Measurements from ENCODE around the gene APOBEC3A. TPM values are rescaled to one million over a fixed set of nuclear protein-coding genes. Genes with fewer than 3 reads are reported as not detected.
"Not testable (repeated sequence)": the region's sequence is repeated elsewhere in the genome, so short reads cannot be mapped to it uniquely, and the experiment has no call there.

APOBEC3A gene
- total and polyA plus RNA-seq, 3 experiments from 2014 or later: not detected

DNA sequence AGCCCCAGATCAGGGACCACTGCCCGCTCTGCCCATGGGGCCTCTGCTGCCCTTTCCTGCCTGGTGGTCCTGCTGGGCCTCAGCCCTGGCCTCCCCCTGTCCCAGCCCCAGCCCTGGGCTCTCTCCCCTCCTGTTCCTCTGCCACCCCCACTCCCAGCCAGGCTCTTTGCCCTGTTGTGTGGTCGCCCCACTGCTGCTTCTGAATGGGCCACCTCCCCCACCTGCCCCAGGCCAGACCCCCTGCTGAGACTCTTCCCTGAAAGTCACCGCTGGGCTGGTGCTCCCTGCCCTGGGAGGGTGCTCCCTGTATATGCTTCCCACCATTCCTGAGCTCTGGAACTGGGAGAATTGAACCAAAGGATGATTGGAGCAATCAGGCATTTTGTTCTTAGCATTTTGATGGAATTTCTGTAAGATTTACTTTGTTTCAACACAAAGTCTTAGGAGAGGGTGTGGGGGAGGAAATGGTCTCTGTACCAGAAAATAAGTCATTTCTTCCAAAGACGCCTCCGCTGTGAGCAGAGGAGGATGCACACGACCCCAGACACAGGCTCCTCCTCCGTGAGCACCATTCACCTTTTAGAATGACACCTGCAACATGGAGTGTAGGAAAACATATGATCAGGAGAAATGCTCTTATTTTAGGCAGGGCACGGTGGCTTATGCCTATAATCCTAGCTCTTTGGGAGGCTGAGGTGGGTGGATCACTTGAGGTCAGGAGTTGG is 29.9 kb downstream of the APOBEC3A start:
- no peak overlapping the region for H3K4me3 Mint-ChIP-seq
- no peak overlapping the region for H3K27ac ChIP-seq (ENCODE audit: low read depth, low read length)
- no peaks in the 10 kb centered on the region for H3K36me3 Mint-ChIP-seq
- POLR2A ChIA-PET: no interaction called here
- DNase-seq: no peak
- CTCF ChIA-PET: interaction anchor here (1.1 kb wide), 1 partner anchor 148 kb away, joined by 3 read pairs; no protein-coding TSS in a partner anchor
- peaks cover 26% of the 10 kb centered on the region for H3K4me1 ChIP-seq (ENCODE audit: insufficient read depth, low read length)
- H3K4me3 ChIP-seq (ENCODE audit: low read length): no peak overlapping the region
- H3K36me3 ChIP-seq (ENCODE audit: insufficient read depth, low read length): no peaks in the 10 kb centered on the region
- H3K9me3 Mint-ChIP-seq: peaks cover 0 to 6% (median 3%) of the 10 kb centered on the region in 5 donors
- H3K4me1 Mint-ChIP-seq: peaks cover 49 to 65% (median 52%) of the 10 kb centered on the region in 3 donors
- H3K27me3 Mint-ChIP-seq: peaks cover 0 to 1% of the 10 kb centered on the region in 2 donors
- no peaks in the 10 kb centered on the region for H3K27me3 ChIP-seq (ENCODE audit: insufficient read depth, low read length, poor library complexity, severe bottlenecking)
- no peaks in the 10 kb centered on the region for H3K9me3 ChIP-seq (ENCODE audit: low read length)
- peak overlapping the region in 1 of 8 donors; percentile 51 for H3K27ac Mint-ChIP-seq

DNA sequence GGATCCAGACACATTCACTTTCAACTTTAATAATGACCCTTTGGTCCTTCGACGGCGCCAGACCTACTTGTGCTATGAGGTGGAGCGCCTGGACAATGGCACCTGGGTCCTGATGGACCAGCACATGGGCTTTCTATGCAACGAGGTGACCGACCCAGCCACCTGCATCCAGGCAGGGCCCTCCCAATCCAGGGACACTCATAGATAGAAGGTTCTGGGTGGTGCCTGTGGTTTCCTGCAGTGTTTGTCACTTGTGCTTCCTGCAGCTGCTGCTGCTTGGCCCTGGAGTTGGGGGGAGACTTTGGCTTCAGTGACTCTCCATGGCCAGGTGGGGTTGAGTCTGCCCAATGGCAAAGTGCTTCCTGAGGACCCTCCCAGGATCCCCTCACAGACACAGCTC is 32.1 kb downstream of the APOBEC3A start:
- CTCF ChIA-PET: interaction anchor here (1.6 kb wide), 1 partner anchor 16 kb away, joined by 4 read pairs; no protein-coding TSS in a partner anchor
- no peaks in the 10 kb centered on the region for H3K36me3 ChIP-seq (ENCODE audit: insufficient read depth, low read length)
- H3K4me1 Mint-ChIP-seq: peaks cover 39 to 56% (median 42%) of the 10 kb centered on the region in 3 donors

DNA sequence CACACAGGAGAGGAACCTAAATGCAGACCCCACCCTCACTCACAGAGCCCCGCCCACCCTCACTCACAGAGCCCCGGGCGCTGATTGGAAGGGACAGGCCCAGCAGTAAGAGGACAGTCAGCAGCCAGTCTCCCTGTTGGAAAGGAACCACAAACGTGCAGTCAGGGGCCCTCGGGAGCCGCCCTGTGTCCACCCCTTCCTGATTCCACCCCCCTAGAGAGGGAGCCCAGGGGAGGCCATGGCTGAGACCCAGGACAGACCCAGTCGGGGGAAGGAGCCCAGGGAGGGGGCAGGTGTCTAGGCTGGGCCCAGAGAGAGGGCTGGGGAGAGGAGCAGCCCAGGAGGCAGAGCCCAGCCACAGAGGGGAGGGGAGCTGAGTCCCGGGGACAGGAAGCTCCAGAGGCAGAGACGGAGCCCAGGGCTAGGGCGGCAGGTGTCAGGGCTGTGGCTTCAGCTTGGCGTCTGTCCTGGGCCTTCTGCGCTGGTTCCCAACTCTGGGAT is 35.5 kb downstream of the APOBEC3A start:
- H3K27me3 ChIP-seq (ENCODE audit: insufficient read depth, low read length, poor library complexity, severe bottlenecking); H3K4me3 Mint-ChIP-seq; H3K9me3 Mint-ChIP-seq; H3K36me3 ChIP-seq (ENCODE audit: insufficient read depth, low read length); DNase-seq; CTCF ChIA-PET; H3K27ac ChIP-seq (ENCODE audit: low read depth, low read length); POLR2A ChIA-PET; H3K36me3 Mint-ChIP-seq; H3K9me3 ChIP-seq (ENCODE audit: low read length); H3K4me3 ChIP-seq (ENCODE audit: low read length); H3K27ac Mint-ChIP-seq: not testable (repeated sequence)
- H3K4me1 ChIP-seq (ENCODE audit: insufficient read depth, low read length): peaks cover 12% of the 10 kb centered on the region
- Mint-ChIP-seq H3K27me3 (peaks cover 2 to 24% of the 10 kb centered on the region in 2 donors), H3K4me1 (peaks cover 18 to 27% (median 21%) of the 10 kb centered on the region in 3 donors)

More for the DNA sequence above, 32.1 kb downstream of the APOBEC3A start:
- Mint-ChIP-seq H3K27ac (peak overlapping the region in 6 of 8 donors; percentile 19 to 83 (median 40)), H3K36me3 (no peaks in the 10 kb centered on the region), H3K9me3 (peaks cover 0 to 6% (median 0%) of the 10 kb centered on the region in 5 donors), H3K4me3 (peak overlapping the region in 4 of 7 donors; percentile 25 to 76 (median 48)), H3K27me3 (peaks cover 1 to 10% of the 10 kb centered on the region in 2 donors)
- peaks cover 21% of the 10 kb centered on the region for H3K4me1 ChIP-seq (ENCODE audit: insufficient read depth, low read length)
- H3K27me3 ChIP-seq (ENCODE audit: insufficient read depth, low read length, poor library complexity, severe bottlenecking): no peaks in the 10 kb centered on the region
- POLR2A ChIA-PET: no interaction called here
- H3K27ac ChIP-seq (ENCODE audit: low read depth, low read length): no peak overlapping the region
- no peaks in the 10 kb centered on the region for H3K9me3 ChIP-seq (ENCODE audit: low read length)
- no peak for DNase-seq
- no peak overlapping the region for H3K4me3 ChIP-seq (ENCODE audit: low read length)

DNA sequence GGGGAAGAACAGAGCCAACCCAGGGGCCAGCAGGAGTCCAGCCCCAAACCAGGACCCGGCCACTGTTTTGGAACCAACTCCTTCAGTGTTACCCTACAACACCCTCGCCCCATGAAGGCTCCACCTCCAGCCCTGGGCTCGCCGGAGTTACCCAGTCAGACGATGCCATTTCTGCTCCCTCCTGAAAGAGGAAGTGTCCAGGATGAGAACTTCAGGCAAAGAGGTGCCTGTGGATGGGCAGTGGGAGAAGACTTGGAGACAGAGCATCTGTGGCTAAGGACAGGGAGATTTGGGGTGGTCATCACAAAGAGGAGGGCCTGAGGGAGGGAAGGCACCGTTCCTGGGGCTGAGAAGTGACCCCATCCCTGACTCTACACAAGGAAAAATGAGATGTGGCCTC is 38.7 kb downstream of the APOBEC3A start:
- ChIA-PET CTCF (no interaction called here), POLR2A (no interaction called here)
- no peaks in the 10 kb centered on the region for H3K9me3 ChIP-seq (ENCODE audit: low read length)
- H3K27ac ChIP-seq (ENCODE audit: low read depth, low read length): no peak overlapping the region
- no peaks in the 10 kb centered on the region for H3K36me3 ChIP-seq (ENCODE audit: insufficient read depth, low read length)
- H3K4me3 Mint-ChIP-seq: no peak overlapping the region
- DNase-seq: no peak
- no peaks in the 10 kb centered on the region for H3K27me3 ChIP-seq (ENCODE audit: insufficient read depth, low read length, poor library complexity, severe bottlenecking)
- peaks cover 0 to 7% (median 3%) of the 10 kb centered on the region in 5 donors for H3K9me3 Mint-ChIP-seq
- H3K36me3 Mint-ChIP-seq: no peaks in the 10 kb centered on the region
- no peak overlapping the region for H3K4me3 ChIP-seq (ENCODE audit: low read length)
- peak overlapping the region in 1 of 8 donors; percentile 38 for H3K27ac Mint-ChIP-seq
- no peaks in the 10 kb centered on the region for H3K4me1 ChIP-seq (ENCODE audit: insufficient read depth, low read length)
- H3K27me3 Mint-ChIP-seq: peaks cover 8 to 30% of the 10 kb centered on the region in 2 donors
- H3K4me1 Mint-ChIP-seq: peaks cover 2 to 4% (median 4%) of the 10 kb centered on the region in 3 donors

DNA sequence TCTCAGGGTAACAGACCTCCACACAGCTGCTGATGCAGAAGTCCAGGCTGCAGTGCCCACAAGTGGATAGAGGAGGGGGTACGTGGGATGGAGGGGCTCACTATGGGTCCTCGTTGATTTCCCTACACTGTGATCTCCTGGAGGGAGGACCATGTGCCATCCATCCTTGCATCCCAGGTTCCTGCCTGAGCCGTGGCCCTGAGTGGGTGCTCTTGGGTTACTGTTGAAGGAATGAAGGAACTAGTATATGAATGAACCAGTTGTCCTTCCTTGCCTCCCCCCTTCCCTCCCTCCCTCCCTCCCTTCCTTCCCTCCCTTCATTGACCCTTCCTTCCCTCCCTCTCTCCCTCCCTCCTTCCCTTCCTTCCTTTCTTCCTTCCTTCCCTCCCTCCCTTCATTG is 40.1 kb downstream of the APOBEC3A start:
- peaks cover 2 to 7% (median 4%) of the 10 kb centered on the region in 3 donors for H3K4me1 Mint-ChIP-seq
- peaks cover 9 to 30% of the 10 kb centered on the region in 2 donors for H3K27me3 Mint-ChIP-seq
- DNase-seq: no peak

DNA sequence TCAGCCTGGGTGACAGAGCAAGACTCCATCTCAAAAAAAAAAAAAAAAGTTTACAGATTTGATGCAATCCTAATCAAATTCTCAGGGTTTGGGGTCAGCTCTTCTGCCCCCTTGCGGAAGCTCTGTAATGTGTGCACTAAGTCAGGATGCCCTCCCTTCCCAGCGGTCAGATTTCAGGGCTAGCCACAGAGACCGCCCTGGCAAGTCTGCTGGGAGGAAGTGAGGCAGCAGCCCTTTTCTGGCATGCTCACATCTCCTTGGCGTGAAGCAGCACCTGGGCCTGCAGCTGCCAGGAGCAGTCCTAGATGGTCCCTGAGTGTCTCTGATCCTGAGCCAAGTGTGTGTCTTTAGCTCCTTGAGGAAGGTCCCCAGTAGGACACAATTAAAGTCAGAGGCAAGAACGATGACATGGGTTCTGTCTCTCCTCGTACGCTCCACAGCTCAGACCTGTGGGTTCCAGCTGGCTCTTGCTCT is 45.8 kb downstream of the APOBEC3A start:
- Histone ChIP-seq H3K27ac (ENCODE audit: low read depth, low read length) (no peak overlapping the region), H3K4me1 (ENCODE audit: insufficient read depth, low read length) (peaks cover 15% of the 10 kb centered on the region), H3K4me3 (ENCODE audit: low read length) (no peak overlapping the region), H3K9me3 (ENCODE audit: low read length) (no peaks in the 10 kb centered on the region), H3K27me3 (ENCODE audit: insufficient read depth, low read length, poor library complexity, severe bottlenecking) (no peaks in the 10 kb centered on the region), H3K36me3 (ENCODE audit: insufficient read depth, low read length) (no peaks in the 10 kb centered on the region)
- Mint-ChIP-seq H3K27ac (peak overlapping the region in 7 of 8 donors; percentile 19 to 78 (median 66)), H3K27me3 (peaks cover 4% of the 10 kb centered on the region in 2 donors), H3K9me3 (peaks cover 0 to 4% (median 0%) of the 10 kb centered on the region in 5 donors), H3K36me3 (no peaks in the 10 kb centered on the region), H3K4me1 (peaks cover 10 to 15% (median 15%) of the 10 kb centered on the region in 3 donors), H3K4me3 (peak overlapping the region in 1 of 7 donors; percentile 6)
- POLR2A ChIA-PET: interaction anchor here (0.7 to 1.2 kb wide), 5 partner anchors 11 to 270 kb away, joined by 3 to 6 read pairs (median 3); partner anchors contain the start of gene APOBEC3C
- CTCF ChIA-PET: interaction anchor here (0.6 to 6.7 kb wide), 37 partner anchors 9 to 756 kb away, joined by 3 to 114 read pairs (median 4); partner anchors contain the start of genes APOBEC3B, APOBEC3C, CBX6 and RPL3
- peak; percentile 61 to 85 (median 68) for DNase-seq

More for the DNA sequence above, 40.1 kb downstream of the APOBEC3A start:
- H3K27me3 ChIP-seq (ENCODE audit: insufficient read depth, low read length, poor library complexity, severe bottlenecking): no peaks in the 10 kb centered on the region
- POLR2A ChIA-PET: no interaction called here
- Mint-ChIP-seq H3K36me3 (no peaks in the 10 kb centered on the region), H3K27ac (no peak overlapping the region), H3K4me3 (no peak overlapping the region), H3K9me3 (peaks cover 0 to 7% (median 3%) of the 10 kb centered on the region in 5 donors)
- CTCF ChIA-PET: no interaction called here
- no peaks in the 10 kb centered on the region for H3K36me3 ChIP-seq (ENCODE audit: insufficient read depth, low read length)
- H3K27ac ChIP-seq (ENCODE audit: low read depth, low read length): no peak overlapping the region
- H3K4me3 ChIP-seq (ENCODE audit: low read length): no peak overlapping the region
- no peaks in the 10 kb centered on the region for H3K9me3 ChIP-seq (ENCODE audit: low read length)
- H3K4me1 ChIP-seq (ENCODE audit: insufficient read depth, low read length): peaks cover 3% of the 10 kb centered on the region

DNA sequence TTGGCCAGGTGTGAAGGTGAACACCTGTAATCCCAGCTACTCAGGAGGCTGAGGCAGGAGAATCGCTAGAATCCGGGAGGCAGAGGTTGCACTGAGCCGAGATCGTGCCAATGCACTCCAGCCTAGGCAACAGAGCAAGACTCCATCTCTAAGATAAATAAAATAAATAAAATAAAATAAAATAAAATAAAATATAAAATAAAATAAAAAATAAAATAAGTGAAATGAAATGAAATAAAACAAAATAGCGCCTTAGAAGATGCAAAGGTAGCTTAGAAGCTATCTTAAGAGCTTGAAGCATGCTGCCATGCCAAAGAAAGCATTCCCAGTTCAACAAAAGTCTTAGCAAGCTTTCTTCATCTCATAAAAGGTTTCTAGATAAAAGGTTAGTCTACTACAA is 49.8 kb downstream of the APOBEC3A start:
- ChIA-PET CTCF (interaction anchor here (0.7 to 4.1 kb wide), 9 partner anchors 9 to 309 kb away, joined by 3 to 18 read pairs (median 3); partner anchors contain the start of gene CBX6), POLR2A (interaction anchor here (1.0 kb wide), 1 partner anchor 112 kb away, joined by 5 read pairs; no protein-coding TSS in a partner anchor)
- H3K36me3 Mint-ChIP-seq: no peaks in the 10 kb centered on the region
- peak overlapping the region in 1 of 8 donors; percentile 48 for H3K27ac Mint-ChIP-seq
- H3K4me1 Mint-ChIP-seq: peaks cover 13 to 15% (median 14%) of the 10 kb centered on the region in 3 donors
- DNase-seq: no peak
- no peak overlapping the region for H3K4me3 ChIP-seq (ENCODE audit: low read length)
- no peaks in the 10 kb centered on the region for H3K27me3 ChIP-seq (ENCODE audit: insufficient read depth, low read length, poor library complexity, severe bottlenecking)
- peaks cover 15% of the 10 kb centered on the region for H3K4me1 ChIP-seq (ENCODE audit: insufficient read depth, low read length)
- no peak overlapping the region for H3K27ac ChIP-seq (ENCODE audit: low read depth, low read length)
- H3K36me3 ChIP-seq (ENCODE audit: insufficient read depth, low read length): no peaks in the 10 kb centered on the region
- H3K27me3 Mint-ChIP-seq: peaks cover 0 to 1% of the 10 kb centered on the region in 2 donors
- H3K9me3 ChIP-seq (ENCODE audit: low read length): no peaks in the 10 kb centered on the region
- H3K4me3 Mint-ChIP-seq: no peak overlapping the region
- no peaks in the 10 kb centered on the region for H3K9me3 Mint-ChIP-seq

All from CD8-positive, alpha-beta memory T cell (primary cell).